ENCODE data around the gene AVEN.

AVEN gene

DNA sequence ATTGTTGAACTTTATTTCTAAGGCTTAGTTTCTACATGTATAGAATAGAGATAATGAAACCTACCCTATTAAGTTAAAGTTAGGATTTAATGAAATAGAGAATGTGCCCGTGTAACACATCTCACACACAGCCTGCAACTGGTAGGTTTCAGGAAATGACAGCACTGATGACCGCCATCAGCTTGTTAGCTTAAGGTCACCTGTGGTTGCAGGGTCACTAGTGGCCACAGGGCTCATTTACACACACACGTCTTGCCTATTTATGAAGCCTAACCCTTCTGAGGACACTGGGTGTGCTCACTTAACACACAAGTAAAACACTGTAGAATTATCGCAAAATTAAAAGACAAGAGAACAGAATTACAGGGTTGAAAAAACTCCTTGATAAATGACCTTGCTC lies 50.6 kb downstream of the AVEN start:
- Histone ChIP-seq H4K12ac (ENCODE audit: low read depth, low read length) (no peak overlapping the region), H2BK12ac (ENCODE audit: low read length) (no peak overlapping the region), H3K27me3 (ENCODE audit: insufficient read depth, low read length) (no peaks in the 10 kb centered on the region), H3K4me1 (ENCODE audit: control insufficient read depth in 1 of 2, insufficient read depth in 2 of 2, low read length in 2 of 2) (peaks cover 10 to 12% of the 10 kb centered on the region in 2 experiments), H3K9me3 (ENCODE audit: insufficient read depth, low read depth, low read length) (no peaks in the 10 kb centered on the region), H3K23ac (ENCODE audit: low read length) (no peak overlapping the region), H4K91ac (ENCODE audit: low read depth, low read length) (no peak overlapping the region), H3K4me2 (ENCODE audit: low read length) (no peak overlapping the region), H3K14ac (ENCODE audit: low read length) (no peak overlapping the region), H3K4ac (ENCODE audit: low read depth, low read length) (no peak overlapping the region), H2AK5ac (ENCODE audit: low read length) (no peak overlapping the region), H3K9ac (ENCODE audit: low read length) (no peak overlapping the region), H2AFZ (ENCODE audit: insufficient read depth, low read length, poor library complexity) (no peak overlapping the region), H3K18ac (ENCODE audit: low read length) (no peak overlapping the region), H3K27ac (ENCODE audit: low read depth, low read length) (no peak overlapping the region), H2BK5ac (ENCODE audit: low read depth, low read length, poor library complexity) (no peak overlapping the region), H3K36me3 (ENCODE audit: control insufficient read depth in 1 of 2, insufficient read depth in 2 of 2, low read length in 2 of 2) (no peaks in the 10 kb centered on the region), H3K79me2 (ENCODE audit: control insufficient read depth, insufficient read depth, low read length, poor library complexity) (no peaks in the 10 kb centered on the region), H4K8ac (ENCODE audit: low read depth, low read length) (no peak overlapping the region), H3K79me1 (ENCODE audit: low read length) (peaks cover 8% of the 10 kb centered on the region), H3K4me3 (ENCODE audit: low read depth, low read length) (no peak overlapping the region), H2BK120ac (ENCODE audit: insufficient read depth, low read length, poor library complexity) (no peak overlapping the region)
- no peak for DNase-seq
- no CpG with 5 or more reads among the region's 4 CpGs for WGBS (ENCODE audit: extremely low coverage, insufficient coverage, insufficient read length)

GRCh38 chr15:33987444-33987843 lies 51.6 kb downstream of the AVEN start:
- H3K27ac ChIP-seq (ENCODE audit: low read depth, low read length), result no peak overlapping the region
- H3K18ac ChIP-seq (ENCODE audit: low read length), result no peak overlapping the region
- DNase-seq, result no peak
- H4K12ac ChIP-seq (ENCODE audit: low read depth, low read length), result no peak overlapping the region
- H3K4me1 ChIP-seq (ENCODE audit: control insufficient read depth in 1 of 2, insufficient read depth in 2 of 2, low read length in 2 of 2), result peaks cover 10 to 12% of the 10 kb centered on the region in 2 experiments
- H3K4ac ChIP-seq (ENCODE audit: low read depth, low read length), result no peak overlapping the region
- H3K27me3 ChIP-seq (ENCODE audit: insufficient read depth, low read length), result no peaks in the 10 kb centered on the region
- no peak overlapping the region for H3K14ac ChIP-seq (ENCODE audit: low read length)
- no peak overlapping the region for H3K4me3 ChIP-seq (ENCODE audit: low read depth, low read length)
- no peaks in the 10 kb centered on the region for H3K9me3 ChIP-seq (ENCODE audit: insufficient read depth, low read depth, low read length)
- no peak overlapping the region for H4K8ac ChIP-seq (ENCODE audit: low read depth, low read length)
- peak overlapping the region; percentile 2 for H4K91ac ChIP-seq (ENCODE audit: low read depth, low read length)
- no peaks in the 10 kb centered on the region for H3K36me3 ChIP-seq (ENCODE audit: control insufficient read depth in 1 of 2, insufficient read depth in 2 of 2, low read length in 2 of 2)
- H3K79me2 ChIP-seq (ENCODE audit: control insufficient read depth, insufficient read depth, low read length, poor library complexity), result no peaks in the 10 kb centered on the region
- peaks cover 8% of the 10 kb centered on the region for H3K79me1 ChIP-seq (ENCODE audit: low read length)
- no peak overlapping the region for H3K4me2 ChIP-seq (ENCODE audit: low read length)
- no CpG with 5 or more reads among the region's 3 CpGs for WGBS (ENCODE audit: extremely low coverage, insufficient coverage, insufficient read length)
- no peak overlapping the region for H3K9ac ChIP-seq (ENCODE audit: low read length)
- no peak overlapping the region for H2BK5ac ChIP-seq (ENCODE audit: low read depth, low read length, poor library complexity)
- no peak overlapping the region for H2AK5ac ChIP-seq (ENCODE audit: low read length)
- H2BK12ac ChIP-seq (ENCODE audit: low read length), result no peak overlapping the region
- H2AFZ ChIP-seq (ENCODE audit: insufficient read depth, low read length, poor library complexity), result no peak overlapping the region
- H2BK120ac ChIP-seq (ENCODE audit: insufficient read depth, low read length, poor library complexity), result no peak overlapping the region
- no peak overlapping the region for H3K23ac ChIP-seq (ENCODE audit: low read length)

- no peaks in the 10 kb centered on the region for H3K36me3 ChIP-seq (ENCODE audit: control insufficient read depth in 1 of 2, insufficient read depth in 2 of 2, low read length in 2 of 2)
- no CpG with 5 or more reads among the region's 3 CpGs for WGBS (ENCODE audit: extremely low coverage, insufficient coverage, insufficient read length)
- H3K79me2 ChIP-seq (ENCODE audit: control insufficient read depth, insufficient read depth, low read length, poor library complexity), result no peaks in the 10 kb centered on the region
- no peak overlapping the region for H3K4me2 ChIP-seq (ENCODE audit: low read length)
- peak overlapping the region; percentile 71 for H3K27ac ChIP-seq (ENCODE audit: low read depth, low read length)
- no peak overlapping the region for H2BK12ac ChIP-seq (ENCODE audit: low read length)
- no peak overlapping the region for H4K12ac ChIP-seq (ENCODE audit: low read depth, low read length)
- H2AK5ac ChIP-seq (ENCODE audit: low read length), result no peak overlapping the region
- H3K4ac ChIP-seq (ENCODE audit: low read depth, low read length), result no peak overlapping the region
- H3K4me3 ChIP-seq (ENCODE audit: low read depth, low read length), result no peak overlapping the region
- H3K9me3 ChIP-seq (ENCODE audit: insufficient read depth, low read depth, low read length), result no peaks in the 10 kb centered on the region
- H2BK120ac ChIP-seq (ENCODE audit: insufficient read depth, low read length, poor library complexity), result no peak overlapping the region
- H3K23ac ChIP-seq (ENCODE audit: low read length), result no peak overlapping the region
- no peak overlapping the region for H3K14ac ChIP-seq (ENCODE audit: low read length)
- peaks cover 8% of the 10 kb centered on the region for H3K79me1 ChIP-seq (ENCODE audit: low read length)
- DNase-seq, result peak; percentile 36 to 88
- no peak overlapping the region for H2AFZ ChIP-seq (ENCODE audit: insufficient read depth, low read length, poor library complexity)
- no peak overlapping the region for H2BK5ac ChIP-seq (ENCODE audit: low read depth, low read length, poor library complexity)
- no peaks in the 10 kb centered on the region for H3K27me3 ChIP-seq (ENCODE audit: insufficient read depth, low read length)
- H4K91ac ChIP-seq (ENCODE audit: low read depth, low read length), result no peak overlapping the region
- H3K18ac ChIP-seq (ENCODE audit: low read length), result no peak overlapping the region
- no peak overlapping the region for H4K8ac ChIP-seq (ENCODE audit: low read depth, low read length)
- peaks cover 10 to 12% of the 10 kb centered on the region in 2 experiments for H3K4me1 ChIP-seq (ENCODE audit: control insufficient read depth in 1 of 2, insufficient read depth in 2 of 2, low read length in 2 of 2)
- H3K9ac ChIP-seq (ENCODE audit: low read length), result no peak overlapping the region
Measured at GRCh38 chr15:33985751-33986150, 53.3 kb downstream of the AVEN start.

- H2AK5ac ChIP-seq (ENCODE audit: low read length), result no peak overlapping the region
- H3K9ac ChIP-seq (ENCODE audit: low read length), result no peak overlapping the region
- H3K79me2 ChIP-seq (ENCODE audit: control insufficient read depth, insufficient read depth, low read length, poor library complexity), result no peaks in the 10 kb centered on the region
- no peak overlapping the region for H3K4me2 ChIP-seq (ENCODE audit: low read length)
- peak overlapping the region; percentile 92 for H3K27ac ChIP-seq (ENCODE audit: low read depth, low read length)
- peak overlapping the region; percentile 1 for H3K14ac ChIP-seq (ENCODE audit: low read length)
- peak overlapping the region; percentile 46 for H2BK120ac ChIP-seq (ENCODE audit: insufficient read depth, low read length, poor library complexity)
- peaks cover 10 to 12% of the 10 kb centered on the region in 2 experiments for H3K4me1 ChIP-seq (ENCODE audit: control insufficient read depth in 1 of 2, insufficient read depth in 2 of 2, low read length in 2 of 2)
- DNase-seq, result peak; percentile 94 to 96
- no peak overlapping the region for H3K4ac ChIP-seq (ENCODE audit: low read depth, low read length)
- no peak overlapping the region for H3K4me3 ChIP-seq (ENCODE audit: low read depth, low read length)
- H3K79me1 ChIP-seq (ENCODE audit: low read length), result peaks cover 8% of the 10 kb centered on the region
- no peaks in the 10 kb centered on the region for H3K27me3 ChIP-seq (ENCODE audit: insufficient read depth, low read length)
- no peaks in the 10 kb centered on the region for H3K36me3 ChIP-seq (ENCODE audit: control insufficient read depth in 1 of 2, insufficient read depth in 2 of 2, low read length in 2 of 2)
- H3K9me3 ChIP-seq (ENCODE audit: insufficient read depth, low read depth, low read length), result no peaks in the 10 kb centered on the region
- peak overlapping the region; percentile 45 for H2BK5ac ChIP-seq (ENCODE audit: low read depth, low read length, poor library complexity)
- no CpG with 5 or more reads among the region's 1 CpG for WGBS (ENCODE audit: extremely low coverage, insufficient coverage, insufficient read length)
- peak overlapping the region; percentile 50 for H4K91ac ChIP-seq (ENCODE audit: low read depth, low read length)
- peak overlapping the region; percentile 21 for H2BK12ac ChIP-seq (ENCODE audit: low read length)
- no peak overlapping the region for H3K23ac ChIP-seq (ENCODE audit: low read length)
- no peak overlapping the region for H3K18ac ChIP-seq (ENCODE audit: low read length)
- no peak overlapping the region for H2AFZ ChIP-seq (ENCODE audit: insufficient read depth, low read length, poor library complexity)
- H4K8ac ChIP-seq (ENCODE audit: low read depth, low read length), result peak overlapping the region; percentile 36
- H4K12ac ChIP-seq (ENCODE audit: low read depth, low read length), result no peak overlapping the region
Measured at GRCh38 chr15:33985287-33985686, 53.7 kb downstream of the AVEN start.
